ENCODE results near the gene TTC28. TPM values are rescaled to one million over a fixed set of nuclear protein-coding genes. Genes with fewer than 3 reads are reported as not detected.
A peak's percentile ranks its signal among the peaks of the same experiment; 100 is the strongest.

The TTC28 gene
- total and polyA plus RNA-seq, 7 donors: 1.2 to 12.1 (median 3.5) TPM

DNA sequence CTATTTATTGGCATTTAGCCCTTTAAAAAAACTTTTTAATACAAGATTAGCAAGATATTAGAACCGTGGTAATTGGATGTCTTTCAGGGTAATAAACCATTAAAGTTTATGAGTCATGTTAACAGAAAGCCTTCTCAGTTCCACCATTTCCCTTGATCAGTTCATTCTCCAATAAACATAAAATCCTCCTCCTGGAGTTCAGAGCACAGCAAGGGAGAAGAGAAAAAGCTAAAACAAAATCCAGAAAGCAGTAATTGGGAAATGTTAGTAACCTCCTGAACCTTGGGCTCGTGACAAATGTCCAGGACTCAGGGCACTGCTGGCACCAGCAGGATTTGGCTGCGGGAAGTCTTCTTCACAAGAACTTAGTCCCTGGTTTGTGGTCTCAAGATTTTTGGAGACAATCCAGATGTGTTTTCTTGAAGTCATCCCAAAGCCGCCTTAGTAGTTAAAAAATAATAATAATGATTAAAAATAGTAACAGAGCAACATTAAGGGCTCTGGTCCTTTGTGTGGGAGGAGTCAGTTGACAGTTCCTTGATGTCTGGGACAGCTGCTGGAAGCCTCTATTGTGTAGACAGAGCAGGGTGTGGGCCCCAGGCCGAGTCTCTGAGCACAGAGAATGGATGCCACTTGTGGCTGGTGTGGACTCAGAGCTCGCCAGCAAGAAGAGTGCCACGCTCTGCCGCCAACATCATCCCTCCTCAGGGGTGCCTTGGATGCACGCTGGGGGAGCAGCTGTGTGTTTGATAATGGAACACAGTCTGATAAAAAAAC, 717.2 kb downstream of the TTC28 start:
- peak overlapping the region; percentile 79 for H3K27ac ChIP-seq
- TF ChIP-seq, protein P1, sequence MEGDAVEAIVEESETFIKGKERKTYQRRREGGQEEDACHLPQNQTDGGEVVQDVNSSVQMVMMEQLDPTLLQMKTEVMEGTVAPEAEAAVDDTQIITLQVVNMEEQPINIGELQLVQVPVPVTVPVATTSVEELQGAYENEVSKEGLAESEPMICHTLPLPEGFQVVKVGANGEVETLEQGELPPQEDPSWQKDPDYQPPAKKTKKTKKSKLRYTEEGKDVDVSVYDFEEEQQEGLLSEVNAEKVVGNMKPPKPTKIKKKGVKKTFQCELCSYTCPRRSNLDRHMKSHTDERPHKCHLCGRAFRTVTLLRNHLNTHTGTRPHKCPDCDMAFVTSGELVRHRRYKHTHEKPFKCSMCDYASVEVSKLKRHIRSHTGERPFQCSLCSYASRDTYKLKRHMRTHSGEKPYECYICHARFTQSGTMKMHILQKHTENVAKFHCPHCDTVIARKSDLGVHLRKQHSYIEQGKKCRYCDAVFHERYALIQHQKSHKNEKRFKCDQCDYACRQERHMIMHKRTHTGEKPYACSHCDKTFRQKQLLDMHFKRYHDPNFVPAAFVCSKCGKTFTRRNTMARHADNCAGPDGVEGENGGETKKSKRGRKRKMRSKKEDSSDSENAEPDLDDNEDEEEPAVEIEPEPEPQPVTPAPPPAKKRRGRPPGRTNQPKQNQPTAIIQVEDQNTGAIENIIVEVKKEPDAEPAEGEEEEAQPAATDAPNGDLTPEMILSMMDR (IDR thresholded peaks at IDR 0.05): no peak
- ATAC-seq (peak; percentile 93 to 98 (median 96)), DNase-seq (peak; percentile 47 to 77)
- WGBS, 3 donors: 21 to 35% (median 22%) methylated on average over 9 of the region's 9 CpGs
- intact Hi-C loops (cut with DNase I): no loop called here
- H3K36me3 ChIP-seq (ENCODE audit: insufficient read depth in 1 of 2, low read depth in 1 of 2): no peaks in the 10 kb centered on the region
- H3K4me1 ChIP-seq: peaks cover 26% of the 10 kb centered on the region
- no peak overlapping the region for H3K4me3 ChIP-seq
- H3K27me3 ChIP-seq (ENCODE audit: insufficient read depth in 3 of 3, low read length in 2 of 3): no peaks in the 10 kb centered on the region
- no peaks in the 10 kb centered on the region for H3K9me3 ChIP-seq

DNA sequence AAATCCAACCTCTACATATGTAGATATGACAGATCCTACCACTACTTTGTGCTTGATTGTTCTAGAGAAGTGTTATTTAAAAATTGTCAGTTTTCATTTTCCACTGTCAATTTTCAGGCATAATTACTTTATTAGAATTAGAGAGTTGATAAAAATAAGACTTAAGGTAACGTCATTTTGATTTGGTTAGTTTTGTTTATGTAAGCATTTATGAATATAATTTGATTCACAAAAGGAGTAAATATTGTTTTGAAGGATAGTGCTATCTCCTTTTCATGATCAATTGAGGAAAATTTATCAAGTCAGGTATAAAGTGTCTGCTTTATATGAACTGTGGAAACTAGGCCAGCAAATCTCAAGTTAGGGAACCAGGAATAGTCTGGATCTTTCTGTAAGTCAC, 718.0 kb downstream of the TTC28 start:
- intact Hi-C loops (cut with DNase I): no loop called here
- no peak for DNase-seq
- WGBS, 3 donors: 61 to 87% (median 71%) methylated on average over 1 of the region's 1 CpG
- Histone ChIP-seq H3K9me3 (no peaks in the 10 kb centered on the region), H3K27ac (peak overlapping the region; percentile 79), H3K4me1 (peaks cover 26% of the 10 kb centered on the region), H3K4me3 (no peak overlapping the region), H3K27me3 (ENCODE audit: insufficient read depth in 3 of 3, low read length in 2 of 3) (no peaks in the 10 kb centered on the region), H3K36me3 (ENCODE audit: insufficient read depth in 1 of 2, low read depth in 1 of 2) (no peaks in the 10 kb centered on the region)
- TF ChIP-seq, protein P1 (IDR thresholded peaks at IDR 0.05): no peak
- no peak for ATAC-seq

DNA sequence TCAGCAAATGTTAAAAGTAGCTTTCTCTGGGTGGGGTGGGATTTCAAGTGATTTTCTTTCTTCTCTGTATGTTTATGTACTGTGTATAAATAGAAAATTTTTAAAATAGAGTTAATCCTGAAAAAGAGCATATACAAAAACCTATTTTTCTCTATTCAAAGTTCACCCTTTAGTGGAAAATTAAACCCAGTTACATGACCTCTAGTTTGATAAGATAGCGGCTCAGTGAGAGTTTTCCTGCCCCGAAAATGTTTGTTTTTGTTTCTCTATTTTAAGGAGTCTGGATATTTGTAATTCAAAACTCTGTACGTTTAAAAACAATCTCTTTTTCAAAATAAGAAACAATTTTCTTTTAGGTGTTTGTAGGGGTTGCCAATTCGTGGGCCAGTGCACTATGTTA, 718.5 kb downstream of the TTC28 start:
- Histone ChIP-seq H3K27ac (no peak overlapping the region), H3K4me1 (peaks cover 26% of the 10 kb centered on the region), H3K27me3 (ENCODE audit: insufficient read depth in 3 of 3, low read length in 2 of 3) (no peaks in the 10 kb centered on the region), H3K36me3 (ENCODE audit: insufficient read depth in 1 of 2, low read depth in 1 of 2) (no peaks in the 10 kb centered on the region), H3K4me3 (no peak overlapping the region), H3K9me3 (no peaks in the 10 kb centered on the region)
- DNase-seq (no peak), ATAC-seq (no peak)
- intact Hi-C loops (cut with DNase I): no loop called here
- WGBS, 3 donors: 81 to 85% (median 85%) methylated on average over 4 of the region's 4 CpGs
- TF ChIP-seq, protein P1 (IDR thresholded peaks at IDR 0.05): no peak

DNA sequence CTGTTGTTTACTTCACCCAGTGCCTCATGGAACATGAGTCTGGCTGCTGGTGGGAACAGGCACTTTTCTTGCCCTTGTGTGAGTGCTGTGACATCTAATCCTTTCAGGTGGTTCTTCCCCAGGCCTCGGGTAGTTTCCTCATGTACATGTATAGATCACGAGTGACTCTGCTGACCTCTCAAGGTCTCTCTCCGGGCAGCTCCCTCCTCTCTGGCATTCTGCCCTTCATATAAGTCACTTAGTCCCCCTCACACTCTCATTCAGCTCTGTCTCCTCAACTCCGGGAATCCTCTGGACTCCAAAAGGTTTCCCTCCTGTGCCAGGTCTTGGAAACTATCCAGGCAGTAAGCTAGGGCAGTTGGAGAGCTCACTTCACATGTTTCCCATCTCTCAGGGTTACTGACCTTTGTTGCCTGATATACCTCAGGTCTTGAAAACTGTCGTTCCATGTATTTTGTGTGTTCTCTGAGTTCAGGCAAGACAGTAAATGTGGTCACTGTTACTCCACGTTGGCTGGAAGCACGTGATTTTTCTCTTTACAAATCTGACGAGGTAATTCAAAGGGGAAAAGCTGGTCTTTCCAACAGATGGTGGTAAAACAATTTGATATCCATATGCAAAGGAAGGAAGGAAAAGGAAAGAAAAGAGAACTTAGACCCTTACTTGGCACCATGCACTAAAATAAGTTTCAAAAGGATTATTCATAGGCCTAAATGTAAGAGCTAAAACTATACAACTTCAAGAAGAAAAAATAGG, 720.1 kb downstream of the TTC28 start:
- Histone ChIP-seq H3K4me1 (peaks cover 26% of the 10 kb centered on the region), H3K9me3 (no peaks in the 10 kb centered on the region), H3K4me3 (no peak overlapping the region), H3K36me3 (ENCODE audit: insufficient read depth in 1 of 2, low read depth in 1 of 2) (no peaks in the 10 kb centered on the region), H3K27me3 (ENCODE audit: insufficient read depth in 3 of 3, low read length in 2 of 3) (no peaks in the 10 kb centered on the region), H3K27ac (peak overlapping the region; percentile 60)
- ATAC-seq: peak; percentile 25 to 70 (median 64)
- 21 to 31% (median 23%) methylated on average over 8 of the region's 8 CpGs for WGBS, 3 donors
- no peak for DNase-seq
- intact Hi-C loops (cut with DNase I): loop anchor here in 1 of 2 donors (5.0 kb wide), 1 partner anchor 37 kb away; no protein-coding TSS in a partner anchor
- TF ChIP-seq, protein P1 (IDR thresholded peaks at IDR 0.05): no peak

Data from psoas muscle (tissue), 8 donors.